Smooth muscle cell (in vitro differentiated cells): ENCODE results near the gene ARHGDIB. TPM values are rescaled to one million over a fixed set of nuclear protein-coding genes. Genes with fewer than 3 reads are reported as not detected.
A peak's percentile ranks its signal among the peaks of the same experiment; 100 is the strongest.

Source experiments
- DNase-seq: peaks from one replicate; lab custom pipeline; 2025; ENCODE audit not compliant: unreplicated experiment; lab: John Stamatoyannopoulos, UW
- H2AFZ ChIP-seq: fragments of 200-600 bp; sonication (generic); 2 replicates; pipeline ENCODE4 v1.6.0; 2016; ENCODE audit warnings: antibody characterized with exemption, low read depth, mild to moderate bottlenecking
- H3F3A ChIP-seq: fragments of 200-600 bp; sonication (generic); 2 replicates; pipeline ENCODE4 v1.6.0; 2017; ENCODE audit warnings: antibody characterized with exemption, low read depth
- H3K27ac ChIP-seq: fragments of 200-600 bp; sonication (generic); 2 replicates; pipeline ENCODE4 v1.5.1; 2016; ENCODE audit warnings: low read depth, mild to moderate bottlenecking
- H3K27me3 ChIP-seq: fragments of 200-600 bp; sonication (generic); 2 replicates; pipeline ENCODE4 v1.6.1; 2016; ENCODE audit warnings: low read depth, mild to moderate bottlenecking
- H3K36me3 ChIP-seq: fragments of 200-600 bp; sonication (generic); 2 replicates; pipeline ENCODE4 v1.5.1; 2016; ENCODE audit warnings: low read depth
- H3K4me1 ChIP-seq: fragments of 200-600 bp; sonication (generic); 2 replicates; pipeline ENCODE4 v1.5.1; 2016; ENCODE audit warnings: low read depth
- H3K4me2 ChIP-seq: fragments of 200-600 bp; sonication (generic); 2 replicates; pipeline ENCODE4 v1.6.0; 2016; ENCODE audit warnings: mild to moderate bottlenecking
- H3K4me3 ChIP-seq: fragments of 200-600 bp; sonication (generic); 2 replicates; pipeline ENCODE4 v1.5.1; 2016; ENCODE audit warnings: mild to moderate bottlenecking
- H3K79me2 ChIP-seq: fragments of 200-600 bp; sonication (generic); 2 replicates; pipeline ENCODE4 v1.6.0; 2016; ENCODE audit warnings: low read depth, mild to moderate bottlenecking
- H3K9ac ChIP-seq: fragments of 200-600 bp; sonication (generic); 2 replicates; pipeline ENCODE4 v1.6.0; 2016; ENCODE audit warnings: low read depth
- H3K9me3 ChIP-seq: fragments of 200-600 bp; sonication (generic); replicated peaks from 2 replicates; pipeline ENCODE4 v1.5.1; 2016; ENCODE audit warnings: low read depth
- H4K20me1 ChIP-seq: fragments of 200-600 bp; sonication (generic); 2 replicates; pipeline ENCODE4 v1.6.0; 2016; ENCODE audit warnings: low read depth
- WGBS: methylation state at CpG from one replicate; pipeline ENCODE4 v1.1.7; 2016; ENCODE audit warnings: low lambda C conversion rate; 5-methylcytosine and 5-hydroxymethylcytosine counted together
- polyA plus RNA-seq: library from polyadenylated mRNA; unstranded; fragments of >200 nt; fragmentation: Nextera tagmentation; extraction: Ambion mirVana; gene quantifications from 2 replicates; pipeline ENCODE4 v1.2.1, GENCODE V29; 2016
- total RNA-seq: library from RNA; depleted of rRNA; stranded (reverse); fragments of >200 nt; gene quantifications from 2 replicates; pipeline ENCODE4 v1.2.3, GENCODE V29; 2014
- TF ChIP-seq, protein P1 (sequence below): fragments of 200-600 bp; sonication (generic); IDR thresholded peaks from 2 replicates; pipeline ENCODE4 v1.5.1; 2017; ENCODE audit warnings: borderline replicate concordance, mild to moderate bottlenecking, antibody characterized with exemption; ENCODE audit not compliant: insufficient read depth, poor library complexity, severe bottlenecking

ARHGDIB gene
- total and polyA plus RNA-seq, 2 experiments from 2014 or later: 35.8 to 36.4 TPM

GRCh38 chr12:14915736-14916135 lies 45.7 kb downstream of the ARHGDIB start:
- Histone ChIP-seq H3K4me3 (no peak overlapping the region), H3K9me3 (no peaks in the 10 kb centered on the region), H3K79me2 (no peaks in the 10 kb centered on the region), H3K9ac (no peak overlapping the region), H3K4me2 (no peak overlapping the region), H3K27ac (no peak overlapping the region), H2AFZ (no peak overlapping the region), H3F3A (peaks cover 10% of the 10 kb centered on the region), H3K4me1 (no peaks in the 10 kb centered on the region), H3K36me3 (no peaks in the 10 kb centered on the region), H3K27me3 (no peaks in the 10 kb centered on the region), H4K20me1 (no peaks in the 10 kb centered on the region)
- 65% methylated on average over 2 of the region's 2 CpGs for WGBS
- TF ChIP-seq, protein P1, sequence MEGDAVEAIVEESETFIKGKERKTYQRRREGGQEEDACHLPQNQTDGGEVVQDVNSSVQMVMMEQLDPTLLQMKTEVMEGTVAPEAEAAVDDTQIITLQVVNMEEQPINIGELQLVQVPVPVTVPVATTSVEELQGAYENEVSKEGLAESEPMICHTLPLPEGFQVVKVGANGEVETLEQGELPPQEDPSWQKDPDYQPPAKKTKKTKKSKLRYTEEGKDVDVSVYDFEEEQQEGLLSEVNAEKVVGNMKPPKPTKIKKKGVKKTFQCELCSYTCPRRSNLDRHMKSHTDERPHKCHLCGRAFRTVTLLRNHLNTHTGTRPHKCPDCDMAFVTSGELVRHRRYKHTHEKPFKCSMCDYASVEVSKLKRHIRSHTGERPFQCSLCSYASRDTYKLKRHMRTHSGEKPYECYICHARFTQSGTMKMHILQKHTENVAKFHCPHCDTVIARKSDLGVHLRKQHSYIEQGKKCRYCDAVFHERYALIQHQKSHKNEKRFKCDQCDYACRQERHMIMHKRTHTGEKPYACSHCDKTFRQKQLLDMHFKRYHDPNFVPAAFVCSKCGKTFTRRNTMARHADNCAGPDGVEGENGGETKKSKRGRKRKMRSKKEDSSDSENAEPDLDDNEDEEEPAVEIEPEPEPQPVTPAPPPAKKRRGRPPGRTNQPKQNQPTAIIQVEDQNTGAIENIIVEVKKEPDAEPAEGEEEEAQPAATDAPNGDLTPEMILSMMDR: no peak
- DNase-seq: no peak

- Histone ChIP-seq H3K36me3 (no peaks in the 10 kb centered on the region), H3K9me3 (no peaks in the 10 kb centered on the region), H3K4me3 (no peak overlapping the region), H2AFZ (peak overlapping the region; percentile 56), H3K27me3 (no peaks in the 10 kb centered on the region), H4K20me1 (no peaks in the 10 kb centered on the region), H3K9ac (no peak overlapping the region), H3K4me2 (peak overlapping the region; percentile 47), H3F3A (peaks cover 10% of the 10 kb centered on the region), H3K27ac (peak overlapping the region; percentile 48), H3K4me1 (no peaks in the 10 kb centered on the region), H3K79me2 (no peaks in the 10 kb centered on the region)
- WGBS: 25% methylated on average over 4 of the region's 4 CpGs
- TF ChIP-seq, protein P1: no peak
- no peak for DNase-seq
Measured at GRCh38 chr12:14913381-14913781, 48.0 kb downstream of the ARHGDIB start.

GRCh38 chr12:14911131-14911530 lies 50.3 kb downstream of the ARHGDIB start:
- H3K4me2 ChIP-seq: no peak overlapping the region
- no peak overlapping the region for H3K4me3 ChIP-seq
- H3K4me1 ChIP-seq: no peaks in the 10 kb centered on the region
- no peak overlapping the region for H2AFZ ChIP-seq
- no peaks in the 10 kb centered on the region for H3K79me2 ChIP-seq
- no peaks in the 10 kb centered on the region for H4K20me1 ChIP-seq
- H3K36me3 ChIP-seq: no peaks in the 10 kb centered on the region
- 96% methylated on average over 2 of the region's 2 CpGs for WGBS
- H3F3A ChIP-seq: peaks cover 10% of the 10 kb centered on the region
- DNase-seq: no peak
- no peaks in the 10 kb centered on the region for H3K27me3 ChIP-seq
- H3K9me3 ChIP-seq: no peaks in the 10 kb centered on the region
- TF ChIP-seq, protein P1: no peak
- peak overlapping the region; percentile 93 for H3K27ac ChIP-seq
- no peak overlapping the region for H3K9ac ChIP-seq
